ENCODE measurements around the gene TCF19. TPM values are rescaled to one million over a fixed set of nuclear protein-coding genes. Genes with fewer than 3 reads are reported as not detected.

Gene TCF19
- total and polyA plus RNA-seq, 2 experiments from 2014 or later, result 8.3 to 11.1 TPM

DNA sequence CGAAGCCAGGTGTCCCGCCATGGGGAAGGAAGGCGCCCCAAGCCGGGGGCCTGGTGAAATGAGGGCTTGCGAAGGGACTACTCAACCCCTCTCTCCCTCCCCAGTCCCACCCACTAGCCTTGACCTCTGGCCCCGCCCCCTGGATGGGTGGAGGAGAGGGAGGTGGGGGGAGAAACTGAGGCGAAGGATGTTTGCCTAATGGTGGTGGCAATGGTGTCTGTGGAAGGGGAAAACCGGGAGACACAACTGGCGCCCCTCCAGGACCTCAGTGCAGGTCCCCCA is 12.2 kb downstream of the TCF19 start, which contains the start of gene POU5F1 (continued):
- TF ChIP-seq, protein P1, sequence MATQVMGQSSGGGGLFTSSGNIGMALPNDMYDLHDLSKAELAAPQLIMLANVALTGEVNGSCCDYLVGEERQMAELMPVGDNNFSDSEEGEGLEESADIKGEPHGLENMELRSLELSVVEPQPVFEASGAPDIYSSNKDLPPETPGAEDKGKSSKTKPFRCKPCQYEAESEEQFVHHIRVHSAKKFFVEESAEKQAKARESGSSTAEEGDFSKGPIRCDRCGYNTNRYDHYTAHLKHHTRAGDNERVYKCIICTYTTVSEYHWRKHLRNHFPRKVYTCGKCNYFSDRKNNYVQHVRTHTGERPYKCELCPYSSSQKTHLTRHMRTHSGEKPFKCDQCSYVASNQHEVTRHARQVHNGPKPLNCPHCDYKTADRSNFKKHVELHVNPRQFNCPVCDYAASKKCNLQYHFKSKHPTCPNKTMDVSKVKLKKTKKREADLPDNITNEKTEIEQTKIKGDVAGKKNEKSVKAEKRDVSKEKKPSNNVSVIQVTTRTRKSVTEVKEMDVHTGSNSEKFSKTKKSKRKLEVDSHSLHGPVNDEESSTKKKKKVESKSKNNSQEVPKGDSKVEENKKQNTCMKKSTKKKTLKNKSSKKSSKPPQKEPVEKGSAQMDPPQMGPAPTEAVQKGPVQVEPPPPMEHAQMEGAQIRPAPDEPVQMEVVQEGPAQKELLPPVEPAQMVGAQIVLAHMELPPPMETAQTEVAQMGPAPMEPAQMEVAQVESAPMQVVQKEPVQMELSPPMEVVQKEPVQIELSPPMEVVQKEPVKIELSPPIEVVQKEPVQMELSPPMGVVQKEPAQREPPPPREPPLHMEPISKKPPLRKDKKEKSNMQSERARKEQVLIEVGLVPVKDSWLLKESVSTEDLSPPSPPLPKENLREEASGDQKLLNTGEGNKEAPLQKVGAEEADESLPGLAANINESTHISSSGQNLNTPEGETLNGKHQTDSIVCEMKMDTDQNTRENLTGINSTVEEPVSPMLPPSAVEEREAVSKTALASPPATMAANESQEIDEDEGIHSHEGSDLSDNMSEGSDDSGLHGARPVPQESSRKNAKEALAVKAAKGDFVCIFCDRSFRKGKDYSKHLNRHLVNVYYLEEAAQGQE (IDR thresholded peaks at IDR 0.05; ENCODE audit: unreplicated experiment), result no peak
- TF ChIP-seq, protein P2, sequence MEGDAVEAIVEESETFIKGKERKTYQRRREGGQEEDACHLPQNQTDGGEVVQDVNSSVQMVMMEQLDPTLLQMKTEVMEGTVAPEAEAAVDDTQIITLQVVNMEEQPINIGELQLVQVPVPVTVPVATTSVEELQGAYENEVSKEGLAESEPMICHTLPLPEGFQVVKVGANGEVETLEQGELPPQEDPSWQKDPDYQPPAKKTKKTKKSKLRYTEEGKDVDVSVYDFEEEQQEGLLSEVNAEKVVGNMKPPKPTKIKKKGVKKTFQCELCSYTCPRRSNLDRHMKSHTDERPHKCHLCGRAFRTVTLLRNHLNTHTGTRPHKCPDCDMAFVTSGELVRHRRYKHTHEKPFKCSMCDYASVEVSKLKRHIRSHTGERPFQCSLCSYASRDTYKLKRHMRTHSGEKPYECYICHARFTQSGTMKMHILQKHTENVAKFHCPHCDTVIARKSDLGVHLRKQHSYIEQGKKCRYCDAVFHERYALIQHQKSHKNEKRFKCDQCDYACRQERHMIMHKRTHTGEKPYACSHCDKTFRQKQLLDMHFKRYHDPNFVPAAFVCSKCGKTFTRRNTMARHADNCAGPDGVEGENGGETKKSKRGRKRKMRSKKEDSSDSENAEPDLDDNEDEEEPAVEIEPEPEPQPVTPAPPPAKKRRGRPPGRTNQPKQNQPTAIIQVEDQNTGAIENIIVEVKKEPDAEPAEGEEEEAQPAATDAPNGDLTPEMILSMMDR (conservative IDR thresholded peaks at IDR 0.05; ENCODE audit: low read depth in 2 of 2), result no peak
- TF ChIP-seq EZH2 (IDR thresholded peaks at IDR 0.05; ENCODE audit: low read depth, unreplicated experiment), result no peak

DNA sequence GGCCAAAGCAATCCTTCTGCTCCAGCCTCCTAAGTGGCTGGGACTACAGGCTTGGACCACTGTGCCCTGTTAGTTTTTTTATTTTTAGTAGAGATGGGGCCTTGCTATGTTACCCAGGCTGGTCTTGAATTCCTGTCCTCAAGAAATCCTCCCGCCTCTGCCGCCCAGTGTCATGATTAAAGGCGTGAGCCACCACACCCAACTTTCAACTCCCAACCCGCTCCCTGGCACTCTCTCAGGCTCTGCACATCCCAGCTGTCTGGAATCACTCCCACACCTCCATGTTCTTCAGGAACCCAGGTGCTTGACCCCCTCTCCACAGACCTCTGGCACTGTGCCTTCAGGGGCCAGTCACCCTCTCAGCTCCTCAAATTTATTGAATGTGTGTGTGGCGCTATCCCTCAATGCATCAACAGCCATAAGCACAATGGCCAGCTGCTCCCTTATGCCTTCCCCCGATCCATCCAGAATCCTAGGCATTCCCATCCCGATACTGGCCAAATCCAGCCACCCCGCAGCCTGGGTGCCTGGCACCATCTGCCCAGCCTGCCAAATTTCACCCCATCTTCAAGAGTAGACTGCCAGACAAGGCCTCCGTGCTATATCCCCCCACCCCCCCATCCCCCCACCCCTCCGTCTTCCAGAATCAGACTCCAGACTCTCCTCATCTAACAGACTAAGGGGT is 12.7 kb downstream of the TCF19 start:
- Histone ChIP-seq H2AFZ (no peak overlapping the region), H3K27me3 (ENCODE audit: insufficient read depth) (no peaks in the 10 kb centered on the region), H3K4me3 (peak overlapping the region; percentile 100), H4K20me1 (replicated peaks; ENCODE audit: insufficient read depth) (peaks cover 42% of the 10 kb centered on the region), H3K27ac (ENCODE audit: low read depth) (peak overlapping the region; percentile 100), H3K9me2 (ENCODE audit: insufficient read depth) (no peaks in the 10 kb centered on the region), H3K79me2 (replicated peaks; ENCODE audit: insufficient read depth) (peaks cover 70% of the 10 kb centered on the region), H3K4me1 (ENCODE audit: insufficient read depth) (peaks cover 58% of the 10 kb centered on the region), H3K4me2 (peak overlapping the region; percentile 100), H3K36me3 (ENCODE audit: insufficient read depth) (peaks cover 11% of the 10 kb centered on the region), H3F3A (replicated peaks; ENCODE audit: low read depth) (peaks cover 27% of the 10 kb centered on the region)
- DNase-seq (ENCODE audit: low spot score) (no peak), ATAC-seq (no peak)
- Mint-ChIP-seq H3K4me3 (peak overlapping the region; percentile 95), H3K27ac (peak overlapping the region; percentile 97), H3K27me3 (ENCODE audit: insufficient read depth, low read depth, poor library complexity) (peaks cover 34% of the 10 kb centered on the region), H3K36me3 (ENCODE audit: low read depth) (peaks cover 43% of the 10 kb centered on the region), H3K4me1 (peaks cover 57% of the 10 kb centered on the region), H3K9me3 (no peaks in the 10 kb centered on the region; the same call in 2 of the 3 replicates)
- TF ChIP-seq POLR2AphosphoS5 (IDR thresholded peaks at IDR 0.05; ENCODE audit: low read depth) (no peak), STAT1 (IDR thresholded peaks at IDR 0.05; ENCODE audit: unreplicated experiment) (no peak)
- TF ChIP-seq, protein P2 (conservative IDR thresholded peaks at IDR 0.05; ENCODE audit: low read depth in 2 of 2), result no peak
- TF ChIP-seq, protein P3, sequence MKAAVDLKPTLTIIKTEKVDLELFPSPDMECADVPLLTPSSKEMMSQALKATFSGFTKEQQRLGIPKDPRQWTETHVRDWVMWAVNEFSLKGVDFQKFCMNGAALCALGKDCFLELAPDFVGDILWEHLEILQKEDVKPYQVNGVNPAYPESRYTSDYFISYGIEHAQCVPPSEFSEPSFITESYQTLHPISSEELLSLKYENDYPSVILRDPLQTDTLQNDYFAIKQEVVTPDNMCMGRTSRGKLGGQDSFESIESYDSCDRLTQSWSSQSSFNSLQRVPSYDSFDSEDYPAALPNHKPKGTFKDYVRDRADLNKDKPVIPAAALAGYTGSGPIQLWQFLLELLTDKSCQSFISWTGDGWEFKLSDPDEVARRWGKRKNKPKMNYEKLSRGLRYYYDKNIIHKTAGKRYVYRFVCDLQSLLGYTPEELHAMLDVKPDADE (IDR thresholded peaks at IDR 0.05), result no peak
- TF ChIP-seq, protein P1 (IDR thresholded peaks at IDR 0.05; ENCODE audit: unreplicated experiment), result no peak

Measured in GM23338 (cell line).